Neuronal stem cell (in vitro differentiated cells): ENCODE data around the gene KRT79.
"Not testable (repeated sequence)": the region's sequence is repeated elsewhere in the genome, so short reads cannot be mapped to it uniquely, and the experiment has no call there.

Source experiments
- DNase-seq: peaks from one replicate; pipeline ENCODE4 v3.0.0-alpha.2; 2013; ENCODE audit warnings: low spot score
- H2AFZ ChIP-seq: one replicate; pipeline ENCODE4 v1.6.1; 2013; ENCODE audit warnings: mild to moderate bottlenecking, low read length, inconsistent platforms
- H2AK5ac ChIP-seq: 2 replicates; pipeline ENCODE4 v1.6.1; 2013; ENCODE audit warnings: low read depth, mild to moderate bottlenecking, inconsistent platforms, low read length, moderate library complexity, mixed read lengths
- H2BK120ac ChIP-seq: 2 replicates; pipeline ENCODE4 v1.6.1; 2013; ENCODE audit warnings: low read depth, mild to moderate bottlenecking, inconsistent platforms, low read length, moderate library complexity, mixed read lengths
- H2BK12ac ChIP-seq: one replicate; pipeline ENCODE4 v1.6.1; 2013; ENCODE audit warnings: low read length, inconsistent platforms
- H2BK15ac ChIP-seq: 2 replicates; pipeline ENCODE4 v1.6.1; 2013; ENCODE audit warnings: mild to moderate bottlenecking, low read length, inconsistent platforms, mixed read lengths
- H2BK5ac ChIP-seq: one replicate; pipeline ENCODE4 v1.6.1; 2013; ENCODE audit warnings: inconsistent platforms, mild to moderate bottlenecking, low read length, moderate library complexity
- H3K14ac ChIP-seq: one replicate; pipeline ENCODE4 v1.6.1; 2013; ENCODE audit warnings: low read length, inconsistent platforms
- H3K18ac ChIP-seq: 2 replicates; pipeline ENCODE4 v1.6.1; 2013; ENCODE audit warnings: low read length, inconsistent platforms
- H3K23ac ChIP-seq: 2 replicates; pipeline ENCODE4 v1.6.1; 2013; ENCODE audit warnings: low read depth, mild to moderate bottlenecking, mixed read lengths, low read length, inconsistent platforms; ENCODE audit not compliant: poor library complexity
- H3K27ac ChIP-seq: replicated peaks from 3 replicates; pipeline ENCODE4 v1.5.1; 2013; ENCODE audit warnings: low read length, inconsistent platforms
- H3K27me3 ChIP-seq, 3 experiments: 2 replicates each; pipeline ENCODE4 v1.6.1; 2013; ENCODE audit warnings: low read length in 3 of 3, mild to moderate bottlenecking in 2 of 3, inconsistent platforms in 1 of 3, low read depth in 1 of 3, mixed read lengths in 1 of 3, moderate library complexity in 1 of 3; ENCODE audit not compliant: control insufficient read depth in 3 of 3, insufficient read depth in 3 of 3
- H3K36me3 ChIP-seq, 2 donors: replicated peaks in 1 of 2; 2 replicates each; pipeline ENCODE4 v1.6.1; 2013; ENCODE audit warnings: low read length in 2 of 2; ENCODE audit not compliant: control insufficient read depth in 2 of 2, insufficient read depth in 2 of 2
- H3K4ac ChIP-seq: 2 replicates; pipeline ENCODE4 v1.6.1; 2013; ENCODE audit warnings: inconsistent platforms, mild to moderate bottlenecking, low read length, moderate library complexity
- H3K4me1 ChIP-seq, 2 donors: 1 replicate in 1 of 2; 2 replicates in 1 of 2; pipeline ENCODE4 v1.6.1; 2013; ENCODE audit warnings: low read length in 2 of 2, low read depth in 1 of 2; ENCODE audit not compliant: control insufficient read depth in 2 of 2, insufficient read depth in 1 of 2
- H3K4me2 ChIP-seq: one replicate; pipeline ENCODE4 v1.6.1; 2013; ENCODE audit warnings: mild to moderate bottlenecking, low read length, inconsistent platforms; ENCODE audit not compliant: insufficient read depth, poor library complexity, severe bottlenecking
- H3K4me3 ChIP-seq, 2 donors: 2 replicates each; pipeline ENCODE4 v1.5.1; 2013; ENCODE audit warnings: low read length in 2 of 2, mild to moderate bottlenecking in 2 of 2, inconsistent platforms in 1 of 2, moderate library complexity in 1 of 2
- H3K79me1 ChIP-seq: one replicate; pipeline ENCODE4 v1.6.1; 2013; ENCODE audit warnings: low read depth, mild to moderate bottlenecking, inconsistent platforms, low read length, moderate library complexity
- H3K9ac ChIP-seq: one replicate; pipeline ENCODE4 v1.6.1; 2013; ENCODE audit warnings: mild to moderate bottlenecking, low read depth, low read length, inconsistent platforms; ENCODE audit not compliant: poor library complexity
- H3K9me3 ChIP-seq, 2 donors: replicated peaks in 1 of 2; 2 replicates each; pipeline versions ENCODE3 to v1.6.1; 2013; ENCODE audit warnings: low read length in 2 of 2, mild to moderate bottlenecking in 2 of 2, inconsistent platforms in 1 of 2, low read depth in 1 of 2, mixed read lengths in 1 of 2, moderate library complexity in 1 of 2; ENCODE audit not compliant: control insufficient read depth in 2 of 2, insufficient read depth in 1 of 2
- H4K8ac ChIP-seq: one replicate; pipeline ENCODE4 v1.6.1; 2013; ENCODE audit warnings: low read depth, mild to moderate bottlenecking, inconsistent platforms, low read length, moderate library complexity
- H4K91ac ChIP-seq: one replicate; pipeline ENCODE4 v1.6.1; 2013; ENCODE audit warnings: low read length, low read depth, mild to moderate bottlenecking, inconsistent platforms; ENCODE audit not compliant: poor library complexity
- WGBS, 2 donors: extraction: QIAGEN DNeasy Blood & Tissue Kit; methylation state at CpG; one replicate each; pipeline ENCODE4 v1.1.7; 2013; ENCODE audit warnings: missing lambda C conversion rate in 2 of 2, mixed read lengths in 1 of 2; ENCODE audit not compliant: insufficient read length in 2 of 2, insufficient replicate concordance in 1 of 2; ENCODE audit errors: extremely low coverage in 2 of 2; 5-methylcytosine and 5-hydroxymethylcytosine counted together

Gene KRT79

DNA sequence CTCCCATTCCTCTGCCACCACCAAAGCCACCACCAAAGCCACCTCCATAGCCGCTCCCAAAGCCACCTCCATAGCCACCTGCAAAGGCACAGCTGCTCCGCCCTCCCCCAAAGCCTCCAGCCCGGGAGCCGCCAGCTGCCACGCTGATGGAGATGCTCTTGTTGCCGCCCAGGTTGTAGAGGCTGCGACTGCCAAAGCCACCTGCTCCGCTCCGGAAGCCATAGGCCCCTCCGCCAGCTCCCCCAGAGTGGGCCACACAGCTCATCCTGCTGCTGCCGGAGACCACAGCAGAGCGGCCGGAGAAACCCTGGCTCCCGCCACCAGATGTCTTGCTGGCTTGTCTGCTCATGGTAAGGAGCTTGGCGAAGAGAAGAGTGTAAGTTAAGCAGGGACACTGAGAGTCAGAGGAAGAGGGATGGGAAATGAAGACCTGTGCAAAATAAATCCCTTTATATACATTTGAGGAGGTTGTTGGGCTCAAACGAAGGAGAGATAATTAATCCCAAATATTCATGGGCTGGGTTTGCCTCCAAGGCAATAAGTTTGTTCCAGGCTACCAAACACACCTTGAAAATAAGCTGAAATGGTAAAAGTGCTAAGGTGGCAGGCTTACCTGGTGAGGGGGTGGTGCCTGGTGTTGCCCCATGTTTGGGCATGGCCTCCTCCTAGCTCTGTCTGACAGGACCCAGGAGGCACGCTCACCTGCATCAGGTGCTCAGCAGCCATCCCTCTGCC is 38.2 kb downstream of the KRT79 start, which contains the start of gene KRT3:
TSS of gene KRT3 (minus strand) at position 424 of the 735 bp plus-strand sequence. CDS start at position 349, 75 bp downstream.
- Histone ChIP-seq H3K36me3 (no peaks in the 10 kb centered on the region), H3K27ac (no peak within 1 kb of the TSS), H4K91ac (no peak within 1 kb of the TSS), H2BK5ac (no peak within 1 kb of the TSS), H3K4me1 (no peaks in the 10 kb centered on the region), H3K9me3 (no peaks in the 10 kb centered on the region), H2AK5ac (no peak within 1 kb of the TSS), H3K4me3 (no peak within 1 kb of the TSS), H2BK15ac (no peak within 1 kb of the TSS), H3K23ac (no peak within 1 kb of the TSS), H2BK12ac (no peak within 1 kb of the TSS), H3K9ac (no peak within 1 kb of the TSS), H3K4ac (no peak within 1 kb of the TSS), H3K79me1 (no peaks in the 10 kb centered on the region), H3K27me3 (no peaks in the 10 kb centered on the region), H2AFZ (no peak within 1 kb of the TSS), H4K8ac (no peak within 1 kb of the TSS), H3K14ac (no peak within 1 kb of the TSS), H2BK120ac (no peak within 1 kb of the TSS), H3K4me2 (no peak within 1 kb of the TSS), H3K18ac (no peak within 1 kb of the TSS)
- DNase-seq: no peak
- no CpG with 5 or more reads among the region's 17 CpGs for WGBS, 2 donors

DNA sequence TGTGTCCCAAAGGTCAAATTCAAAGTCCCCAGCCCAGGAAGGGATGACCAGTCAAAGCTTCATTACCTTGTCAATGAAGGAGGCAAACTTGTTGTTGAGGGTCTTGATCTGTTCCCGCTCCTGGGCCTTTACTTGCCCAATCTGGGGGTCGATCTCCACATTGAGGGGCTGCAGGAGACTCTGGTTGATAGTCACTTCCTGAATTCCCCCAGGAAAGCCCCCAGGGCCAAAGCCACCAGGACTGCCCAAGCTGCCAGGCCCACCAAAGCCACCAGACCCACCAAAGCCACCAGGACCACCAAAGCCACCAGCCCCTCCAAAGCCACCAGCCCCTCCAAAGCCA is 38.8 kb downstream of the KRT79 start:
- H3K79me1 ChIP-seq, H3K23ac ChIP-seq, H3K4ac ChIP-seq, H2AFZ ChIP-seq, H2BK120ac ChIP-seq, H3K9me3 ChIP-seq, H3K27me3 ChIP-seq, H3K4me3 ChIP-seq, H2BK15ac ChIP-seq, H3K4me1 ChIP-seq, H4K91ac ChIP-seq, H3K27ac ChIP-seq, H4K8ac ChIP-seq, H3K18ac ChIP-seq, H3K9ac ChIP-seq, H3K36me3 ChIP-seq, H3K14ac ChIP-seq, H2BK5ac ChIP-seq, DNase-seq, H2BK12ac ChIP-seq, H2AK5ac ChIP-seq, H3K4me2 ChIP-seq: not testable (repeated sequence)
- WGBS, 2 donors: no CpG with 5 or more reads among the region's 2 CpGs

- no peaks in the 10 kb centered on the region for H3K36me3 ChIP-seq
- no peak overlapping the region for H3K18ac ChIP-seq
- no peak overlapping the region for H2BK5ac ChIP-seq
- no peaks in the 10 kb centered on the region for H3K27me3 ChIP-seq
- no peak overlapping the region for H3K27ac ChIP-seq
- no peak overlapping the region for H3K4me3 ChIP-seq
- H2AK5ac ChIP-seq: no peak overlapping the region
- no peak overlapping the region for H2BK12ac ChIP-seq
- no peaks in the 10 kb centered on the region for H3K79me1 ChIP-seq
- H3K4me1 ChIP-seq: no peaks in the 10 kb centered on the region
- no peak overlapping the region for H2BK120ac ChIP-seq
- no peak overlapping the region for H4K91ac ChIP-seq
- WGBS, 2 donors: no CpG with 5 or more reads among the region's 5 CpGs
- no peak overlapping the region for H3K9ac ChIP-seq
- H3K9me3 ChIP-seq: no peaks in the 10 kb centered on the region
- H3K4ac ChIP-seq: no peak overlapping the region
- H2BK15ac ChIP-seq: no peak overlapping the region
- no peak overlapping the region for H3K14ac ChIP-seq
- H3K23ac ChIP-seq: no peak overlapping the region
- no peak overlapping the region for H3K4me2 ChIP-seq
- H4K8ac ChIP-seq: no peak overlapping the region
- no peak for DNase-seq
- H2AFZ ChIP-seq: no peak overlapping the region
Observed at GRCh38 chr12:52794479-52795331, 39.4 kb downstream of the KRT79 start.
